ENCODE results near the gene MYO9A.

Gene MYO9A

DNA sequence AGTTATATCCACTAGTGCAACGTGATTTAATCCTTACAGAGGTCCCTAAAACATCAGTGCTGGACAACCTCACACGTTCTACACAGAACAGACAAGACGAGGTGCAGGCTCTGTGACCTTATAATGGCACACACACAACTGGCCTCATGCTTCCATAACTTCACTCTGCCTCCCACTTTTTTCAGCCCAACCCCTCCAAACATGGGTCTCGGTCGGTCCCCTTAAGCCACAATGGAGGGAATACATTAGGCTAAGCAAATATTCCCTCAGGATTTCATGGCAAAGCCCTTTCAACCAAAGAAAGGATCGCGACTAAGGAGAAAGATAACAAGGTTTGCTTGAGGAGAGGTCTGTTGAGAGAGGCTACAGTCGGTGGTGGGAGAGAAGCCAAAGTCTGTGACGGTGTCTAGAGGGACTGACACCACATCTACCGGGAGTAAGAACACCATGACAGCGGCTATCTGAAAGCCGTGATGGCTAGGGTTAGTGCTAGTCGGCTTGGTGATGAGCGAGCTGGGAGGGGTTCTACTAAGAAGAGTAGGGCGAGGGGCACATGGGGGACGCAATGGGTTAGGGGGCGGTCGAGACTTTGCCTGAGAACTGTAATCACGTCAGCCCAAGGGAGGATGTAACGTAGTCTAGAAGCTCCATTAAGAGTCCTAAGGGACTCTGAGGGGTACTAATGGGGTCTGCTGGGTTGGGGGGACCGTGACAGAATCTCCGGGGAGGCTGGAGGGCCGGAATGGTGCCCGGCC, 1.0 kb downstream of the MYO9A start:
- ChIA-PET CTCF (interaction anchor here (0.6 kb wide), 1 partner anchor 279 kb away, joined by 3 read pairs; no protein-coding TSS in a partner anchor), POLR2A (interaction anchor here (0.6 to 2.0 kb wide), 4 partner anchors 14 to 215 kb away, joined by 3 to 8 read pairs (median 4); no protein-coding TSS in a partner anchor)
- H3K4me3 ChIP-seq (ENCODE audit: low read depth, low read length): peak overlapping the region; percentile 98
- peaks cover 39% of the 10 kb centered on the region for H3K4me1 ChIP-seq (ENCODE audit: control insufficient read depth, insufficient read depth, low read length)
- H3K9me3 ChIP-seq (ENCODE audit: control insufficient read depth, insufficient read depth, low read depth, low read length): no peaks in the 10 kb centered on the region
- no peaks in the 10 kb centered on the region for H3K36me3 ChIP-seq (ENCODE audit: control insufficient read depth in 2 of 2, insufficient read depth in 1 of 2, low read length in 2 of 2)
- peak overlapping the region; percentile 96 for H3K27ac ChIP-seq (ENCODE audit: extremely low read depth, low read depth, low read length)
- TF ChIP-seq KLF8 (tag by site-specific recombination; IDR thresholded peaks at IDR 0.05): no peak
- peak; percentile 89 for TF ChIP-seq ZNF449 (tag by site-specific recombination; IDR thresholded peaks at IDR 0.05)
- TF ChIP-seq ZBTB17 (tag by site-specific recombination; IDR thresholded peaks at IDR 0.05): peak; percentile 29; the same call in 1 of the 2 replicates
- no peak for TF ChIP-seq ZNF18 (tag by site-specific recombination; IDR thresholded peaks at IDR 0.05)
- no peak for TF ChIP-seq ZFP41 (tag by site-specific recombination; IDR thresholded peaks at IDR 0.05; ENCODE audit: borderline replicate concordance)
- no peak for TF ChIP-seq ZNF654 (tag by site-specific recombination; IDR thresholded peaks at IDR 0.05; ENCODE audit: low read depth)
- TF ChIP-seq, protein P1, sequence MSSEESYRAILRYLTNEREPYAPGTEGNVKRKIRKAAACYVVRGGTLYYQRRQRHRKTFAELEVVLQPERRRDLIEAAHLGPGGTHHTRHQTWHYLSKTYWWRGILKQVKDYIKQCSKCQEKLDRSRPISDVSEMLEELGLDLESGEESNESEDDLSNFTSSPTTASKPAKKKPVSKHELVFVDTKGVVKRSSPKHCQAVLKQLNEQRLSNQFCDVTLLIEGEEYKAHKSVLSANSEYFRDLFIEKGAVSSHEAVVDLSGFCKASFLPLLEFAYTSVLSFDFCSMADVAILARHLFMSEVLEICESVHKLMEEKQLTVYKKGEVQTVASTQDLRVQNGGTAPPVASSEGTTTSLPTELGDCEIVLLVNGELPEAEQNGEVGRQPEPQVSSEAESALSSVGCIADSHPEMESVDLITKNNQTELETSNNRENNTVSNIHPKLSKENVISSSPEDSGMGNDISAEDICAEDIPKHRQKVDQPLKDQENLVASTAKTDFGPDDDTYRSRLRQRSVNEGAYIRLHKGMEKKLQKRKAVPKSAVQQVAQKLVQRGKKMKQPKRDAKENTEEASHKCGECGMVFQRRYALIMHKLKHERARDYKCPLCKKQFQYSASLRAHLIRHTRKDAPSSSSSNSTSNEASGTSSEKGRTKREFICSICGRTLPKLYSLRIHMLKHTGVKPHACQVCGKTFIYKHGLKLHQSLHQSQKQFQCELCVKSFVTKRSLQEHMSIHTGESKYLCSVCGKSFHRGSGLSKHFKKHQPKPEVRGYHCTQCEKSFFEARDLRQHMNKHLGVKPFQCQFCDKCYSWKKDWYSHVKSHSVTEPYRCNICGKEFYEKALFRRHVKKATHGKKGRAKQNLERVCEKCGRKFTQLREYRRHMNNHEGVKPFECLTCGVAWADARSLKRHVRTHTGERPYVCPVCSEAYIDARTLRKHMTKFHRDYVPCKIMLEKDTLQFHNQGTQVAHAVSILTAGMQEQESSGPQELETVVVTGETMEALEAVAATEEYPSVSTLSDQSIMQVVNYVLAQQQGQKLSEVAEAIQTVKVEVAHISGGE (tag by site-specific recombination; conservative IDR thresholded peaks at IDR 0.05; ENCODE audit: low read depth): no peak
- peak; percentile 84 for TF ChIP-seq ZNF600 (tag by site-specific recombination; IDR thresholded peaks at IDR 0.05)
- TF ChIP-seq ZNF843 (tag by site-specific recombination; IDR thresholded peaks at IDR 0.05): no peak
- TF ChIP-seq ZFP3 (tag by site-specific recombination; IDR thresholded peaks at IDR 0.05; ENCODE audit: low read depth): no peak
- TF ChIP-seq ZNF660 (tag by site-specific recombination; IDR thresholded peaks at IDR 0.05): 0 out of 2 replicates have a peak, but pooled peaks have one; percentile 20
- TF ChIP-seq YY2 (tag by site-specific recombination; IDR thresholded peaks at IDR 0.05): peak; percentile 25; the same call in 1 of the 2 replicates
- TF ChIP-seq ZBTB48 (tag by site-specific recombination; IDR thresholded peaks at IDR 0.05): peak; percentile 82
- peak; percentile 95 for TF ChIP-seq ZNF335 (tag by site-specific recombination; conservative IDR thresholded peaks at IDR 0.05)
- no peak for TF ChIP-seq ZSCAN18 (tag by site-specific recombination; IDR thresholded peaks at IDR 0.05)
- TF ChIP-seq ZBTB21 (tag by site-specific recombination; IDR thresholded peaks at IDR 0.05): 0 out of 2 replicates have a peak, but pooled peaks have one; percentile 18
- TF ChIP-seq IKZF3 (tag by site-specific recombination; IDR thresholded peaks at IDR 0.05): peak; percentile 53; the same call in 1 of the 2 replicates
- TF ChIP-seq ZNF366 (tag by site-specific recombination; conservative IDR thresholded peaks at IDR 0.05): peak; percentile 53; the same call in 1 of the 2 replicates
- no peak for TF ChIP-seq SETDB1 (IDR thresholded peaks at IDR 0.05; ENCODE audit: insufficient read length, low read length)
- TF ChIP-seq ZNF837 (tag by site-specific recombination; IDR thresholded peaks at IDR 0.05): no peak
- TF ChIP-seq ZSCAN16 (tag by site-specific recombination; IDR thresholded peaks at IDR 0.05): 0 out of 2 replicates have a peak, but pooled peaks have one; percentile 66
- 0 out of 2 replicates have a peak, but pooled peaks have one; percentile 7 for TF ChIP-seq GFI1B (tag by site-specific recombination; IDR thresholded peaks at IDR 0.05)
- TF ChIP-seq, protein P2, sequence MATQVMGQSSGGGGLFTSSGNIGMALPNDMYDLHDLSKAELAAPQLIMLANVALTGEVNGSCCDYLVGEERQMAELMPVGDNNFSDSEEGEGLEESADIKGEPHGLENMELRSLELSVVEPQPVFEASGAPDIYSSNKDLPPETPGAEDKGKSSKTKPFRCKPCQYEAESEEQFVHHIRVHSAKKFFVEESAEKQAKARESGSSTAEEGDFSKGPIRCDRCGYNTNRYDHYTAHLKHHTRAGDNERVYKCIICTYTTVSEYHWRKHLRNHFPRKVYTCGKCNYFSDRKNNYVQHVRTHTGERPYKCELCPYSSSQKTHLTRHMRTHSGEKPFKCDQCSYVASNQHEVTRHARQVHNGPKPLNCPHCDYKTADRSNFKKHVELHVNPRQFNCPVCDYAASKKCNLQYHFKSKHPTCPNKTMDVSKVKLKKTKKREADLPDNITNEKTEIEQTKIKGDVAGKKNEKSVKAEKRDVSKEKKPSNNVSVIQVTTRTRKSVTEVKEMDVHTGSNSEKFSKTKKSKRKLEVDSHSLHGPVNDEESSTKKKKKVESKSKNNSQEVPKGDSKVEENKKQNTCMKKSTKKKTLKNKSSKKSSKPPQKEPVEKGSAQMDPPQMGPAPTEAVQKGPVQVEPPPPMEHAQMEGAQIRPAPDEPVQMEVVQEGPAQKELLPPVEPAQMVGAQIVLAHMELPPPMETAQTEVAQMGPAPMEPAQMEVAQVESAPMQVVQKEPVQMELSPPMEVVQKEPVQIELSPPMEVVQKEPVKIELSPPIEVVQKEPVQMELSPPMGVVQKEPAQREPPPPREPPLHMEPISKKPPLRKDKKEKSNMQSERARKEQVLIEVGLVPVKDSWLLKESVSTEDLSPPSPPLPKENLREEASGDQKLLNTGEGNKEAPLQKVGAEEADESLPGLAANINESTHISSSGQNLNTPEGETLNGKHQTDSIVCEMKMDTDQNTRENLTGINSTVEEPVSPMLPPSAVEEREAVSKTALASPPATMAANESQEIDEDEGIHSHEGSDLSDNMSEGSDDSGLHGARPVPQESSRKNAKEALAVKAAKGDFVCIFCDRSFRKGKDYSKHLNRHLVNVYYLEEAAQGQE (tag by site-specific recombination; IDR thresholded peaks at IDR 0.05): peak; percentile 43
- peak; percentile 21; the same call in 1 of the 2 replicates for TF ChIP-seq WT1 (tag by site-specific recombination; IDR thresholded peaks at IDR 0.05)
- TF ChIP-seq ZSCAN30 (tag by site-specific recombination; IDR thresholded peaks at IDR 0.05): 0 out of 2 replicates have a peak, but pooled peaks have one; percentile 3
